Renal cortical epithelial cell (primary cell): ENCODE measurements around the gene PSMA8. TPM values are rescaled to one million over a fixed set of nuclear protein-coding genes. Genes with fewer than 3 reads are reported as not detected.
A peak's percentile ranks its signal among the peaks of the same experiment; 100 is the strongest.
"Not testable (repeated sequence)": the region's sequence is repeated elsewhere in the genome, so short reads cannot be mapped to it uniquely, and the experiment has no call there.

Experiments
- DNase-seq: peaks from one replicate; pipeline ENCODE4 v3.0.0-alpha.2; 2011; ENCODE audit warnings: low read depth
- total RNA-seq: library from RNA; depleted of rRNA; stranded (reverse); fragments of >200 nt; gene quantifications from 2 replicates; pipeline ENCODE4 v1.2.3, GENCODE V29; 2014

Gene PSMA8
- not detected in 2 replicates for total RNA-seq

GRCh38 chr18:26133652-26134051 is at the start of gene PSMA8:
Gene PSMA8, plus strand, starts transcription at chr18:26133869. Its CDS starts 97 bp downstream, at chr18:26133966.
- DNase-seq, result no peak

- no peak for DNase-seq
Measured at GRCh38 chr18:26085056-26085455, 48.6 kb upstream of the PSMA8 start.

- no peak for DNase-seq
Measured at GRCh38 chr18:26086959-26087358, 46.7 kb upstream of the PSMA8 start.

DNA sequence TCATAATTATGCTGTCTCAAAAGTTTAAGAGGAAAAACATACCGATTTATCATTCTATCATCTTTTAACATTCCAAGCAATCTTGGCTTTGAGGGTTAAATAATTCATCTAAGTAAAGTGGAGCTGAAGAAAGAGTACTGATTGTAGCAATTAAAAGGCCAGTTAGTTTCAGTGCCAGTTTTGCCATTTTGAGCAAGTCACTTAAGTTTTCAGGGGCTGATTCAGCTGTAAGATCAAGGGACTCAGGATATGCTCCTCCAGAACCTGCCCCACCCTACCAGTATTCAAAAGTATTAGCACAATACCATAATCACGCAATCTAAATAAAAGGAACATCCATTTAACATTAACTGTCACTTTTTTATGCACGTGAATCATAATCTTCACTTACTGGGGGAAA is 45.2 kb upstream of the PSMA8 start:
- DNase-seq, result peak; percentile 11

DNA sequence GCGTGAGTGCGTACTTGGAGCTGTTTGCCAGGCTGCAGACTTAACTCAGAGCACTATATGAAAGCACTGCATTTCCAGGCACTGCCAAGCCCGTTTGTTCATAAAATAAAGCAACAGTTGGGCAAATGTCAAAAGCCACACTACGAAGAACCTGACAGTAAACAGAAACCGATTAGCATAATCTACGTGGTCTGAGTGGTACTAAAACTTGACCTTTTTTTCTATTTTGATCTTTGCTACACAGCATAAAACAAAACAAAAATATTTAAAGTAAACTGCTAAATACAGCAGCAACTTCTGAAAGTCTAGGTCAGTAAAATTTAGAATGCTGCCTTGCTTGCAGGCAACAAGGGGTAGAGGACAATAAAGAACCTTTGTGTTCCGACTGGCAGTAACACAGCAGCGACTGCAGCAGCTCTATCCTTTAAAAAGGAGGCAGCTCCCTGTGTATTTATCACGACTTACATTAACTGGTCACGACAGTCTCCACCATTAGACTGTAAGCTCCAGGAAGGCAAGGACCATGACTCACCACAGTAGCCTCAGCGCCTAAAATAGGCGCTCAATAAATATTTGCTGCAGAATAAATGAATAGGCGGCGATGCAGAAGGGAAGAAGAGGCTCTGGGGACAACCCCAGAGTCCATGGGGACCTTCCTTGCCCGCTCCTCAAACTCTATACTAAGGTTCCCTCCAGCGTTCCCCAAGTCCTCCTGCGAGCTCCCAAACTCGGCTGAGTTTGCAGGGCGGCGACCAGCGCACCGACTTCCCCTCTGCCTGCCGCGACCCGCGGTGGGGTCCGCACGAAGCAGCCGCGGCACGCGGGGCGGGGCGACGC is 44.2 kb upstream of the PSMA8 start:
- peak; percentile 22 for DNase-seq

GRCh38 chr18:26090130-26091046 is 43.3 kb upstream of the PSMA8 start, which contains the start of gene SS18:
Gene SS18, minus strand, starts transcription at chr18:26090613. Its CDS starts 44 bp downstream, at chr18:26090569.
- peak; percentile 76 for DNase-seq

DNA sequence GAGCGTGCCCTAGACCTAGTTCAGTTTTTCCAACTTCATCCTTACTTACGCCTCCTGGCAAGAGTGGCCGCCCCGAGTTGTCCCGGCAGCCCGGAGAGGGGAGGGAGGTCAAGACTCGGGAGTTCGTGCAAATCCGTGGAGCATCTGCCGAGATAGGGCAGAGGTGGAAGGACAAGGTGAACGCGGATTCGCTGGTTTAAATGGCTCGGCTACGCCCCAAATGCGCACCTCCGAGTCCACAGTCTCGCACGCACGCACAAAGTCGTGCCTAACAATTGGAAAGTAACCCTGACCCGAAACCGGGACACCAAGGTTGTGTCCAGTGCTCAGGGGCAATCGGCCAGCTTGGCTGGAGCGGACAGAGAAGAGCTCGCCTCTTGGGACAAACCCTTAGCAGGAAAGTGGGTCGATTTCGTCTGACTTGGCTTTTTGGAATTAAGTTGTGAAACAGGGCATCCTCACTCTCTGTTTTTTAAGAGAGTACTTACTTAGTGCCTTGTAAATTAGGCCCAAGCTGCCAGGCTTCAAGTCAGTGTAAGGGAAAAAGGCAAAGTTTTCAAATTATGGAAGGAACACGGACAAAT is 42.5 kb upstream of the PSMA8 start:
- no peak for DNase-seq

DNA sequence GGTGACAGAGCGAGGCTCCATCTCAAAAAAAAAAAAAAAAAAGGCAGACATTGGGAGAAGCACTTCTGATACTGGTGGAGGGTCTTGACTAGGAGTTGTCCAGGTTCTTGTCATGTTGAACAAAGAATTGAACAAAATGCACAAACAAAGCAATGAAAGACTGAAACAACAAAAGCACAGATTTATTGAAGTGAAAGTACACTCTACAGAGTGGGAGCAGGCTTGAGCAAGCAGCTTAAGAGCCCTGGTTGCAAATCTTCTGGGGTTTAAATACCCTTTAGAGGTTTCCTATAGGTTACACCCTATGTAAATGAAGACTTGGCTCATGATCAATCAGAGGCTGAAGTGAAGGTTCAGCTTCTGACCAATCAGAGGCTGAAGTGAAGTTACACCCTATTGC is 36.8 kb upstream of the PSMA8 start:
- DNase-seq, result no peak

GRCh38 chr18:26097563-26097962 is 36.1 kb upstream of the PSMA8 start:
- DNase-seq, result no peak

DNA sequence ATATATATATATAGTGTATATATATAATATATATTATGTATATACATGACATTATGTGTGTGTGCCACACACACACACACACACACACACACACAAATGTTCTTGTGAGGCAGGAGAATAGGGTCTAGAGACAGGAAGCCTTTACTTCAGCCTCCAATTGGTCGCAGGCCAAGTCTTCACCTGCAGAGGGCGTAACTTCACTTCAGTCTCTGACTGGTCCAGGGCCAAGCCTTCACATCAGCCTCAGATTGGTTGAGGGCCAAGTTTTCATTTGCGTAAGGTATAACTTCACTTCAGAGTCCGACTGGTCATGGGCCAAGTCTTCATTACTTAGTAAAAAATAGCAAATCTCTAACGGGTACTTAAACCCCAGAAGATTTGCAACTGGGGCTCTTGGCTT is 30.1 kb upstream of the PSMA8 start:
- no peak for DNase-seq

DNA sequence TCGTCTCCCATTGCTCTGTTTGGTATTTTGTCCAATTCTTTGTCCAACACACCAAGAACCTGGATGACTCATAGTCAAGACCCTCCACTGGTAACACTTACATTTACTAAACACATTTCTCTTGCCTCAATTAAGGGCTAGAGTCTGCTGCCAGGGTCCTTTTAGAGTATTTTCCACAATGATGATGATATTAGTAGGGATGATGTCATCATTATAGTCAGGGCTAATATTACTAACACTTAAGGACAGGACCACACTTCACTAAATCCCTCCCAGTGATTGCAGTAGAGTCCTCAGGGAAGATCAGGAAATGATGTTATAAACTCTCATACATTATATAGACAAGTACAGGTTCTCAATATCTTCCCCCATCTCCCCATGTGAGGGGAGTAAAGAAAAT is 29.6 kb upstream of the PSMA8 start:
- no peak for DNase-seq

- DNase-seq, result no peak
Measured at GRCh38 chr18:26119246-26119645, 14.4 kb upstream of the PSMA8 start.

DNA sequence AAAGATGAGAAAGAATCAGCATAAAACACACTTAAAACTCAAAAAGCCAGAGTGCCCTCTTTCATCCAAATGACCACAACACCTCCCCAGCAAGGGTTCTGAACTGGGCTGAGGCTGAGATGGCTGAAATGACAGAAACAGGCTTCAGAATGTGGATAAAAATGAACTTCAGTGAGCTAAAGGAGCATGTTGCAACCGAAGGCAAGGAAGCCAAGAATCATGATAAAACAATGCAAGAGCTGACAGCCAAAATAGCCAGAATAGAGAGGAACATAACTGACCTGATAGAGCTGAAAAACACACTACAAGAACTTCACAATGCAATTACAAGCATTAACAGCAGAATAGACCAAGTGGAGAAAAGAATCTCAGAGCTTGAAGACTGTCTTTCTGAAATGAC is 12.2 kb upstream of the PSMA8 start:
- no peak for DNase-seq

GRCh38 chr18:26121994-26122393 is 11.7 kb upstream of the PSMA8 start:
- not testable (repeated sequence) for DNase-seq

DNA sequence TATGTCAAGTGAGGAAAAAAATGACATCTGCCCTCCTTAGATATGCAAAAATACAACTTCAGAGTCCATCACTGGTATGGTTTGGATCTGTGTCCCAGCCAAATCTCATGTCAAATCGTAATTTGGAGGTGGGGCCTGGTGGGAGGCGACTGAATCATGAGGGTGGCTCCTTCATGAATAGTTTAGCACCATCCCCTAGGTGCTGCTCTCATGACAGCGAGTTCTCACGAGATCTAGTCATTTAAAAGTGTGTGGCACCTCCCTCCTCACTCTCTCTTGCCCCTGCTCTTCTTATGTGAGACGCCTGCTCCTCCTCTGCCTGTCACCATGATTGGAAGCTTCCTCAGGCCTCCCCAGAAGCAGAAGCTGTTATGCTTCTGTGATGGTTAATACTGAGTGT is 5.9 kb upstream of the PSMA8 start:
- DNase-seq, result no peak

GRCh38 chr18:26128192-26128591 is 5.5 kb upstream of the PSMA8 start:
- not testable (repeated sequence) for DNase-seq

- DNase-seq, result no peak
Measured at GRCh38 chr18:26134107-26134506, 438 bp downstream of the PSMA8 start.

DNA sequence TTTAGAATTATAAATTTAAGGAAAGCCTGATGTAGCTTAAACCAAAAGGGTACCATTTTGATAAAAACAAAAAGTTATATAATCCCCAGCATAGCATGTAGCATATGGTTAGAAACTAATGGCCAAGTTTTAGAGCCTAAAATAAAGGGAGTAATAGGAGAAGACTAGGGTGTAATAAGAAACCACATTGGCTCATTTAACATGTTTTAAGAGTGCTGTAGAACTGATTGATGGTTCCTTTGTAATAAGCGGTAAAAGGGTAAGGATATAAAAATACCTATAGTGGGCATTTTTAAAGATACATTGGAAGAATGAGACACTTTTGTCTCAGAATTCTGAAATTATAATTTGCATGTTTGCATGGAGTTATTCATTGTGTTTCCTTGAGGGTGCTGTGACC is 1.9 kb downstream of the PSMA8 start:
- DNase-seq, result no peak

DNA sequence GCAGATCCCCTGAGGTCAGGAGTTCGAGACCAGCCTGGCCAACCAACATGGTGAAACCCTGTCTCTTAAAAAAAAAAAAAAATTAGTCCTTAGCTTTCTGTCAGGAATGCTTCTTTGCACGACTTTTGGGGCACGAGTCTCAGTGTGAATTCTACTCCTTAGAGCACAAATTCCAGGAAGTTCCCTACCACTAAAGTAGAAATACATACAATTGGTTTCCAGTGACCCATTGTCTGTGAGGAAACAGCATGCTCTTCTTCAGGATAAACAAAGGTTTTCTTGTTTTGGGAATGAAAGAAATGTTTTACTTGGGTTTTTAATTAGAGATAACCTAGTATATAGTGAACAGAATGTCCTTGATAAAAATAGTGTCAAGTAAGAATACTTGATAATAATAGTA is 23.7 kb downstream of the PSMA8 start:
- DNase-seq, result no peak

- DNase-seq, result peak; percentile 4
Measured at GRCh38 chr18:26159353-26159752, 25.7 kb downstream of the PSMA8 start.

DNA sequence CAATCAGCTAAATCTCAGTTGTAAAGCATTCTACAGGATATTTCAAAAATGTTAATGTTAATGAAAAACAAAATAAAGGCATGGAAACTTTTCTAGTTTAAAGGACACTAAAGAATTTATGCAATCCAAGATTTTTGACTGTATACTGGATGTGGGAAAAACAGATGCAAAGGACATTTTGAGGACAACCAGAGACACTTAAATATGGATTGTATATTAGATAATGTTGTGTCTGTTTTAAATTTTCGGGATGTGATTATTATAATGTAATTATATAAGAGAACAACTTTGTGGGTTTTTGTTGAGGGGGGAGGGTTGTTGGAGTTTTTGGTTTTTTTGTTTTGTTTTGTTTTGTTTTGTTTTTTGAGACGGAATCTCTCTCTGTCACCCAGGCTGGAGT is 30.9 kb downstream of the PSMA8 start:
- no peak for DNase-seq

- DNase-seq, result not testable (repeated sequence)
Measured at GRCh38 chr18:26167592-26167991, 33.9 kb downstream of the PSMA8 start.
